NCI-H1092 treated with DMSO at 0.1 percent for 48 hours (cell line): Measurements from ENCODE around the gene ZNF780B.
"Not testable (repeated sequence)": the region's sequence is repeated elsewhere in the genome, so short reads cannot be mapped to it uniquely, and the experiment has no call there.

Source experiments
- DNase-seq: peaks from one replicate; lab custom pipeline; 2025; lab: John Stamatoyannopoulos, UW

Gene ZNF780B

GRCh38 chr19:40055832-40056504 lies at the start of gene ZNF780B:
ZNF780B (minus strand) TSS chr19:40056231; CDS start chr19:40050332, 5,899 bp downstream.
- DNase-seq, result peak; percentile 45

GRCh38 chr19:40104754-40105153 lies 48.7 kb upstream of the ZNF780B start:
- no peak for DNase-seq

- no peak for DNase-seq
These were observed 47.6 kb upstream of the ZNF780B start for GRCh38 chr19:40103600-40103999.

GRCh38 chr19:40101813-40102212 lies 45.8 kb upstream of the ZNF780B start:
- no peak for DNase-seq

- no peak for DNase-seq
These were observed 37.4 kb upstream of the ZNF780B start for GRCh38 chr19:40093416-40093815.

- DNase-seq, result no peak
These were observed 35.4 kb upstream of the ZNF780B start for GRCh38 chr19:40091205-40092129.

GRCh38 chr19:40090241-40091204 lies 34.5 kb upstream of the ZNF780B start, which contains the start of gene ZNF780A:
ZNF780A (minus strand) TSS chr19:40090943; CDS start chr19:40084753, 6,190 bp downstream.
- peak; percentile 59 for DNase-seq

GRCh38 chr19:40089462-40089861 lies 33.4 kb upstream of the ZNF780B start:
- DNase-seq, result no peak

- no peak for DNase-seq
These were observed 32.4 kb upstream of the ZNF780B start for GRCh38 chr19:40088299-40089047.

GRCh38 chr19:40084948-40085347 lies 28.9 kb upstream of the ZNF780B start:
- no peak for DNase-seq

- DNase-seq, result no peak
These were observed 25.4 kb upstream of the ZNF780B start for GRCh38 chr19:40081411-40081810.

- DNase-seq, result no peak
These were observed 24.3 kb upstream of the ZNF780B start for GRCh38 chr19:40080289-40080688.

- no peak for DNase-seq
These were observed 22.3 kb upstream of the ZNF780B start for GRCh38 chr19:40078377-40078776.

GRCh38 chr19:40070058-40070457 lies 14.0 kb upstream of the ZNF780B start:
- no peak for DNase-seq

GRCh38 chr19:40059624-40060023 lies 3.6 kb upstream of the ZNF780B start:
- no peak for DNase-seq

GRCh38 chr19:40057166-40057565 lies 1.1 kb upstream of the ZNF780B start:
- DNase-seq, result no peak

GRCh38 chr19:40056505-40056904 lies 474 bp upstream of the ZNF780B start:
- no peak for DNase-seq

GRCh38 chr19:40055049-40055448 lies 982 bp downstream of the ZNF780B start:
- DNase-seq, result no peak

- DNase-seq, result no peak
These were observed 1.4 kb downstream of the ZNF780B start for GRCh38 chr19:40054632-40055031.

- DNase-seq, result no peak
These were observed 2.5 kb downstream of the ZNF780B start for GRCh38 chr19:40053491-40053890.

GRCh38 chr19:40041718-40042117 lies 14.3 kb downstream of the ZNF780B start:
- not testable (repeated sequence) for DNase-seq
